Measurements from ENCODE around the gene LORICRIN. TPM values are rescaled to one million over a fixed set of nuclear protein-coding genes. Genes with fewer than 3 reads are reported as not detected.

The LORICRIN gene
- total and polyA plus RNA-seq, 2 of the 4 experiments (the other 2 are of a cell fraction) = not detected

DNA sequence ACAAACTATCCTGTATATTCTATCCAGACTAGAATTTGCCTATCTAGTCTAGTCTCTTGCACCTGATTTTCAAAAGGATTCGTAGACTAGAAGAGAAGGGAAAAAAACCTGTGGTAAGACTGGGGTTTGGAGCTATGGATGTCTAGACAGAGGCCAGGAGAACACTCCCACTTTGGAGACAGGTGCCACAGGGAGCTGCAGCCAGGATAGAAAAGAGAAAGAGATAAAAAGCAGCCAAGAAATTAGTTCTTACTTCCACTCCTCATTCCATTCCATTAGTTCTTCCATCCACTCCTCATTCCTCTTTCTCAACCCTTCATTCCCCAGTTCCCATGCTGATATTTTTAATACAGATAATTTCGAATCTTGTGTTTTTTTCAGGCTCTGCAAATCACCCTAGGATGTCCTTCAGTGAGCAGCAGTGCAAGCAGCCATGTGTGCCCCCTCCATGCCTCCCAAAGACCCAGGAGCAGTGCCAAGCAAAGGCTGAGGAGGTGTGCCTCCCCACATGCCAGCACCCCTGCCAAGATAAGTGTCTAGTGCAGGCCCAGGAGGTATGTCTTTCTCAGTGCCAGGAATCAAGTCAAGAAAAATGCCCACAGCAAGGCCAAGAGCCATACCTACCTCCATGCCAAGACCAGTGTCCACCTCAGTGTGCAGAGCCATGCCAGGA is 41.6 kb upstream of the LORICRIN start:
- Histone ChIP-seq H4K5ac (ENCODE audit: low read depth, low read length) (no peak overlapping the region), H3K9me1 (ENCODE audit: insufficient read depth, low read length) (no peaks in the 10 kb centered on the region), H3K27me3 (ENCODE audit: control insufficient read depth, insufficient read depth, low read length) (no peaks in the 10 kb centered on the region; the same call in 1 of the 2 replicates), H2AFZ (replicated peaks; ENCODE audit: low read length, poor library complexity) (no peak overlapping the region), H3K36me3 (ENCODE audit: control insufficient read depth, insufficient read depth, low read length) (no peaks in the 10 kb centered on the region), H4K8ac (ENCODE audit: low read depth in 2 of 2, low read length in 2 of 2) (no peak overlapping the region), H3K23ac (ENCODE audit: low read depth, low read length) (no peak overlapping the region), H3K4me3 (ENCODE audit: insufficient read depth, low read depth, low read length) (no peak overlapping the region), H3K4me1 (ENCODE audit: control insufficient read depth, insufficient read depth, low read length) (no peaks in the 10 kb centered on the region), H2BK5ac (ENCODE audit: low read depth, low read length, poor library complexity, severe bottlenecking) (no peak overlapping the region), H3K14ac (replicated peaks; ENCODE audit: low read depth, low read length) (no peak overlapping the region), H3K9me3 (ENCODE audit: control insufficient read depth, insufficient read depth, low read length) (no peaks in the 10 kb centered on the region), H4K91ac (ENCODE audit: insufficient read depth, low read depth, low read length) (no peak overlapping the region), H3K56ac (ENCODE audit: extremely low read depth, insufficient read depth, low read length) (no peak overlapping the region), H2BK120ac (ENCODE audit: low read depth, low read length) (no peak overlapping the region), H4K20me1 (ENCODE audit: insufficient read depth, low read length) (no peaks in the 10 kb centered on the region), H3K27ac (ENCODE audit: insufficient read depth, low read length) (no peak overlapping the region), H3K4ac (ENCODE audit: low read depth, low read length) (no peak overlapping the region), H3K79me1 (ENCODE audit: low read depth in 1 of 2, low read length in 2 of 2) (no peaks in the 10 kb centered on the region), H2BK15ac (ENCODE audit: low read depth, low read length) (no peak overlapping the region), H2AK9ac (replicated peaks; ENCODE audit: low read depth, low read length, poor library complexity) (no peak overlapping the region), H3K4me2 (ENCODE audit: low read depth, low read length) (no peak overlapping the region), H3K18ac (ENCODE audit: low read depth, low read length) (no peak overlapping the region), H2BK20ac (ENCODE audit: low read depth, low read length) (no peak overlapping the region), H3K9ac (ENCODE audit: low read depth, low read length) (no peak overlapping the region), H2AK5ac (ENCODE audit: low read depth, low read length) (no peak overlapping the region)
- in situ Hi-C loops (cut with MboI; ENCODE audit: low sequenced_read_pairs) = loop anchor here (25.0 kb wide), 1 partner anchor 556 kb away; the partner anchor contains the start of gene LCE2D
- TF ChIP-seq, protein P1, sequence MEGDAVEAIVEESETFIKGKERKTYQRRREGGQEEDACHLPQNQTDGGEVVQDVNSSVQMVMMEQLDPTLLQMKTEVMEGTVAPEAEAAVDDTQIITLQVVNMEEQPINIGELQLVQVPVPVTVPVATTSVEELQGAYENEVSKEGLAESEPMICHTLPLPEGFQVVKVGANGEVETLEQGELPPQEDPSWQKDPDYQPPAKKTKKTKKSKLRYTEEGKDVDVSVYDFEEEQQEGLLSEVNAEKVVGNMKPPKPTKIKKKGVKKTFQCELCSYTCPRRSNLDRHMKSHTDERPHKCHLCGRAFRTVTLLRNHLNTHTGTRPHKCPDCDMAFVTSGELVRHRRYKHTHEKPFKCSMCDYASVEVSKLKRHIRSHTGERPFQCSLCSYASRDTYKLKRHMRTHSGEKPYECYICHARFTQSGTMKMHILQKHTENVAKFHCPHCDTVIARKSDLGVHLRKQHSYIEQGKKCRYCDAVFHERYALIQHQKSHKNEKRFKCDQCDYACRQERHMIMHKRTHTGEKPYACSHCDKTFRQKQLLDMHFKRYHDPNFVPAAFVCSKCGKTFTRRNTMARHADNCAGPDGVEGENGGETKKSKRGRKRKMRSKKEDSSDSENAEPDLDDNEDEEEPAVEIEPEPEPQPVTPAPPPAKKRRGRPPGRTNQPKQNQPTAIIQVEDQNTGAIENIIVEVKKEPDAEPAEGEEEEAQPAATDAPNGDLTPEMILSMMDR (conservative IDR thresholded peaks at IDR 0.05; ENCODE audit: low read depth, low read length) = no peak
- TF ChIP-seq NFE2L2 (IDR thresholded peaks at IDR 0.05; ENCODE audit: low read depth, low read length) (no peak), MAZ (IDR thresholded peaks at IDR 0.05; ENCODE audit: borderline replicate concordance, low read depth, low read length) (no peak), CHD1 (IDR thresholded peaks at IDR 0.05; ENCODE audit: low read depth, low read length) (no peak), SMC3 (IDR thresholded peaks at IDR 0.05; ENCODE audit: low read depth, low read length) (no peak), MXI1 (IDR thresholded peaks at IDR 0.05; ENCODE audit: borderline replicate concordance, low read depth, low read length) (no peak), BHLHE40 (IDR thresholded peaks at IDR 0.05; ENCODE audit: low read depth, low read length) (no peak), RCOR1 (IDR thresholded peaks at IDR 0.05; ENCODE audit: insufficient replicate concordance, low read length) (no peak), POLR2A (IDR thresholded peaks at IDR 0.05; ENCODE audit: low read depth, low read length) (no peak), FOS (IDR thresholded peaks at IDR 0.05; ENCODE audit: low read depth, low read length) (no peak), RFX5 (IDR thresholded peaks at IDR 0.05; ENCODE audit: low read depth, low read length) (no peak)
- TF ChIP-seq, protein P2, sequence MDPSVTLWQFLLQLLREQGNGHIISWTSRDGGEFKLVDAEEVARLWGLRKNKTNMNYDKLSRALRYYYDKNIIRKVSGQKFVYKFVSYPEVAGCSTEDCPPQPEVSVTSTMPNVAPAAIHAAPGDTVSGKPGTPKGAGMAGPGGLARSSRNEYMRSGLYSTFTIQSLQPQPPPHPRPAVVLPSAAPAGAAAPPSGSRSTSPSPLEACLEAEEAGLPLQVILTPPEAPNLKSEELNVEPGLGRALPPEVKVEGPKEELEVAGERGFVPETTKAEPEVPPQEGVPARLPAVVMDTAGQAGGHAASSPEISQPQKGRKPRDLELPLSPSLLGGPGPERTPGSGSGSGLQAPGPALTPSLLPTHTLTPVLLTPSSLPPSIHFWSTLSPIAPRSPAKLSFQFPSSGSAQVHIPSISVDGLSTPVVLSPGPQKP (IDR thresholded peaks at IDR 0.05; ENCODE audit: borderline replicate concordance, low read depth, low read length) = no peak
- TF ChIP-seq, protein P3, sequence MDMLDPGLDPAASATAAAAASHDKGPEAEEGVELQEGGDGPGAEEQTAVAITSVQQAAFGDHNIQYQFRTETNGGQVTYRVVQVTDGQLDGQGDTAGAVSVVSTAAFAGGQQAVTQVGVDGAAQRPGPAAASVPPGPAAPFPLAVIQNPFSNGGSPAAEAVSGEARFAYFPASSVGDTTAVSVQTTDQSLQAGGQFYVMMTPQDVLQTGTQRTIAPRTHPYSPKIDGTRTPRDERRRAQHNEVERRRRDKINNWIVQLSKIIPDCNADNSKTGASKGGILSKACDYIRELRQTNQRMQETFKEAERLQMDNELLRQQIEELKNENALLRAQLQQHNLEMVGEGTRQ (IDR thresholded peaks at IDR 0.05; ENCODE audit: low read depth, low read length) = no peak
- ATAC-seq (ENCODE audit: low read depth) (no peak), DNase-seq (no peak)
- CTCF ChIA-PET = no interaction called here
- no CpG with 5 or more reads among the region's 2 CpGs for WGBS, 2 experiments (ENCODE audit: extremely low coverage in 2 of 2, insufficient read length in 1 of 2)
- no TSS peak for BruUV-seq (replicated peaks)
- dilution Hi-C loops (cut with HindIII; ENCODE audit: low sequenced_read_pairs, unreplicated experiment) = no loop called here
- intact Hi-C loops (cut with micrococcal nuclease) = no loop called here
- POLR2A ChIA-PET (ENCODE audit: unreplicated experiment) = no interaction called here

Data from IMR-90 (cell line).